ENCODE results near the gene NLRP1.

The NLRP1 gene

GRCh38 chr17:5541610-5542202 lies 42.6 kb downstream of the NLRP1 start:
- Histone ChIP-seq H3K4me1 (ENCODE audit: control insufficient read depth, insufficient read depth, low read length) (no peaks in the 10 kb centered on the region), H3K4me3 (ENCODE audit: low read length) (no peak overlapping the region), H3K27me3 (ENCODE audit: control insufficient read depth, insufficient read depth, low read length) (no peaks in the 10 kb centered on the region), H3K9me3 (ENCODE audit: control insufficient read depth, low read length) (no peaks in the 10 kb centered on the region), H3K9ac (ENCODE audit: low read length) (no peak overlapping the region), H3K36me3 (ENCODE audit: control insufficient read depth, insufficient read depth, low read length) (no peaks in the 10 kb centered on the region)

- Histone ChIP-seq H3K36me3 (ENCODE audit: control insufficient read depth, insufficient read depth, low read length) (no peaks in the 10 kb centered on the region), H3K27me3 (ENCODE audit: control insufficient read depth, insufficient read depth, low read length) (no peaks in the 10 kb centered on the region), H3K9ac (ENCODE audit: low read length) (no peak overlapping the region), H3K4me3 (ENCODE audit: low read length) (no peak overlapping the region), H3K9me3 (ENCODE audit: control insufficient read depth, low read length) (no peaks in the 10 kb centered on the region), H3K4me1 (ENCODE audit: control insufficient read depth, insufficient read depth, low read length) (no peaks in the 10 kb centered on the region)
Observed at GRCh38 chr17:5540321-5540720, 44.0 kb downstream of the NLRP1 start.

GRCh38 chr17:5539286-5539685 lies 45.0 kb downstream of the NLRP1 start:
- no peaks in the 10 kb centered on the region for H3K4me1 ChIP-seq (ENCODE audit: control insufficient read depth, insufficient read depth, low read length)
- H3K27me3 ChIP-seq (ENCODE audit: control insufficient read depth, insufficient read depth, low read length), result no peaks in the 10 kb centered on the region
- no peaks in the 10 kb centered on the region for H3K36me3 ChIP-seq (ENCODE audit: control insufficient read depth, insufficient read depth, low read length)
- H3K9ac ChIP-seq (ENCODE audit: low read length), result no peak overlapping the region
- H3K9me3 ChIP-seq (ENCODE audit: control insufficient read depth, low read length), result no peaks in the 10 kb centered on the region
- H3K4me3 ChIP-seq (ENCODE audit: low read length), result no peak overlapping the region

GRCh38 chr17:5536866-5537650 lies 47.3 kb downstream of the NLRP1 start:
- H3K9ac ChIP-seq (ENCODE audit: low read length), result no peak overlapping the region
- no peaks in the 10 kb centered on the region for H3K9me3 ChIP-seq (ENCODE audit: control insufficient read depth, low read length)
- H3K4me3 ChIP-seq (ENCODE audit: low read length), result no peak overlapping the region
- H3K27me3 ChIP-seq (ENCODE audit: control insufficient read depth, insufficient read depth, low read length), result no peaks in the 10 kb centered on the region
- H3K36me3 ChIP-seq (ENCODE audit: control insufficient read depth, insufficient read depth, low read length), result no peaks in the 10 kb centered on the region
- H3K4me1 ChIP-seq (ENCODE audit: control insufficient read depth, insufficient read depth, low read length), result no peaks in the 10 kb centered on the region

GRCh38 chr17:5535436-5535835 lies 48.9 kb downstream of the NLRP1 start:
- H3K27me3 ChIP-seq (ENCODE audit: control insufficient read depth, insufficient read depth, low read length), result no peaks in the 10 kb centered on the region
- H3K9me3 ChIP-seq (ENCODE audit: control insufficient read depth, low read length), result no peaks in the 10 kb centered on the region
- no peaks in the 10 kb centered on the region for H3K4me1 ChIP-seq (ENCODE audit: control insufficient read depth, insufficient read depth, low read length)
- no peak overlapping the region for H3K9ac ChIP-seq (ENCODE audit: low read length)
- H3K4me3 ChIP-seq (ENCODE audit: low read length), result no peak overlapping the region
- no peaks in the 10 kb centered on the region for H3K36me3 ChIP-seq (ENCODE audit: control insufficient read depth, insufficient read depth, low read length)

- H3K9me3 ChIP-seq (ENCODE audit: control insufficient read depth, low read length), result no peaks in the 10 kb centered on the region
- no peaks in the 10 kb centered on the region for H3K36me3 ChIP-seq (ENCODE audit: control insufficient read depth, insufficient read depth, low read length)
- no peaks in the 10 kb centered on the region for H3K4me1 ChIP-seq (ENCODE audit: control insufficient read depth, insufficient read depth, low read length)
- H3K9ac ChIP-seq (ENCODE audit: low read length), result no peak overlapping the region
- no peak overlapping the region for H3K4me3 ChIP-seq (ENCODE audit: low read length)
- no peaks in the 10 kb centered on the region for H3K27me3 ChIP-seq (ENCODE audit: control insufficient read depth, insufficient read depth, low read length)
Observed at GRCh38 chr17:5533486-5534315, 50.6 kb downstream of the NLRP1 start.

- H3K4me1 ChIP-seq (ENCODE audit: control insufficient read depth, insufficient read depth, low read length), result no peaks in the 10 kb centered on the region
- no peaks in the 10 kb centered on the region for H3K27me3 ChIP-seq (ENCODE audit: control insufficient read depth, insufficient read depth, low read length)
- no peak overlapping the region for H3K9ac ChIP-seq (ENCODE audit: low read length)
- H3K9me3 ChIP-seq (ENCODE audit: control insufficient read depth, low read length), result no peaks in the 10 kb centered on the region
- no peak overlapping the region for H3K4me3 ChIP-seq (ENCODE audit: low read length)
- no peaks in the 10 kb centered on the region for H3K36me3 ChIP-seq (ENCODE audit: control insufficient read depth, insufficient read depth, low read length)
Observed at GRCh38 chr17:5532581-5532980, 51.7 kb downstream of the NLRP1 start.

- Histone ChIP-seq H3K4me1 (ENCODE audit: control insufficient read depth, insufficient read depth, low read length) (no peaks in the 10 kb centered on the region), H3K9ac (ENCODE audit: low read length) (no peak overlapping the region), H3K9me3 (ENCODE audit: control insufficient read depth, low read length) (no peaks in the 10 kb centered on the region), H3K27me3 (ENCODE audit: control insufficient read depth, insufficient read depth, low read length) (no peaks in the 10 kb centered on the region), H3K36me3 (ENCODE audit: control insufficient read depth, insufficient read depth, low read length) (no peaks in the 10 kb centered on the region), H3K4me3 (ENCODE audit: low read length) (no peak overlapping the region)
Observed at GRCh38 chr17:5531085-5531418, 53.3 kb downstream of the NLRP1 start.

- no peaks in the 10 kb centered on the region for H3K4me1 ChIP-seq (ENCODE audit: control insufficient read depth, insufficient read depth, low read length)
- H3K36me3 ChIP-seq (ENCODE audit: control insufficient read depth, insufficient read depth, low read length), result no peaks in the 10 kb centered on the region
- H3K4me3 ChIP-seq (ENCODE audit: low read length), result no peak overlapping the region
- no peaks in the 10 kb centered on the region for H3K27me3 ChIP-seq (ENCODE audit: control insufficient read depth, insufficient read depth, low read length)
- no peak overlapping the region for H3K9ac ChIP-seq (ENCODE audit: low read length)
- no peaks in the 10 kb centered on the region for H3K9me3 ChIP-seq (ENCODE audit: control insufficient read depth, low read length)
Observed at GRCh38 chr17:5530265-5531084, 53.8 kb downstream of the NLRP1 start.

GRCh38 chr17:5527601-5528250 lies 56.6 kb downstream of the NLRP1 start:
- no peak overlapping the region for H3K9ac ChIP-seq (ENCODE audit: low read length)
- H3K36me3 ChIP-seq (ENCODE audit: control insufficient read depth, insufficient read depth, low read length), result no peaks in the 10 kb centered on the region
- H3K9me3 ChIP-seq (ENCODE audit: control insufficient read depth, low read length), result no peaks in the 10 kb centered on the region
- no peaks in the 10 kb centered on the region for H3K4me1 ChIP-seq (ENCODE audit: control insufficient read depth, insufficient read depth, low read length)
- no peaks in the 10 kb centered on the region for H3K27me3 ChIP-seq (ENCODE audit: control insufficient read depth, insufficient read depth, low read length)
- no peak overlapping the region for H3K4me3 ChIP-seq (ENCODE audit: low read length)

GRCh38 chr17:5526821-5527598 lies 57.3 kb downstream of the NLRP1 start:
- H3K27me3 ChIP-seq (ENCODE audit: control insufficient read depth, insufficient read depth, low read length), result no peaks in the 10 kb centered on the region
- H3K9me3 ChIP-seq (ENCODE audit: control insufficient read depth, low read length), result no peaks in the 10 kb centered on the region
- H3K4me1 ChIP-seq (ENCODE audit: control insufficient read depth, insufficient read depth, low read length), result no peaks in the 10 kb centered on the region
- H3K9ac ChIP-seq (ENCODE audit: low read length), result no peak overlapping the region
- H3K36me3 ChIP-seq (ENCODE audit: control insufficient read depth, insufficient read depth, low read length), result no peaks in the 10 kb centered on the region
- H3K4me3 ChIP-seq (ENCODE audit: low read length), result no peak overlapping the region
